ENCODE results near the gene TIMM23. TPM values are rescaled to one million over a fixed set of nuclear protein-coding genes. Genes with fewer than 3 reads are reported as not detected.

The TIMM23 gene
- total RNA-seq, 1 experiment from 2014 or later, result 93.2 TPM

GRCh38 chr10:46052057-46052790 is 79.9 kb downstream of the TIMM23 start:
- no peak for DNase-seq (ENCODE audit: low read depth)

- DNase-seq (ENCODE audit: low read depth), result no peak
These were observed 80.6 kb downstream of the TIMM23 start for GRCh38 chr10:46052791-46053375.

Other genes with a start within 250 kb of the TIMM23 start
- gene WASHC2C, start 245.2 kb upstream of the TIMM23 start, total RNA-seq (2014; rRNA removed; shearing (Covaris generic)), result 13.8 and 16.2 TPM in 2 replicates
- gene AGAP4, start 125.0 kb upstream of the TIMM23 start, total RNA-seq (2014; rRNA removed; shearing (Covaris generic)), result 3.0 and 7.8 TPM in 2 replicates
- 111 and 144 TPM in 2 replicates for gene NCOA4, start 58.1 kb downstream of the TIMM23 start, total RNA-seq (2014; rRNA removed; shearing (Covaris generic))
- gene MSMB, start 73.8 kb downstream of the TIMM23 start, total RNA-seq (2014; rRNA removed; shearing (Covaris generic)), result not detected in 2 replicates

Data from RPMI7951 (cell line).